Upper lobe of right lung (tissue), 1 donor: ENCODE measurements around the gene KIAA1586. TPM values are rescaled to one million over a fixed set of nuclear protein-coding genes. Genes with fewer than 3 reads are reported as not detected.
A peak's percentile ranks its signal among the peaks of the same experiment; 100 is the strongest.
"Not testable (repeated sequence)": the region's sequence is repeated elsewhere in the genome, so short reads cannot be mapped to it uniquely, and the experiment has no call there.

Experiments
- ATAC-seq: fragments of 200-7000 bp; cut with Tn5 transposase; one replicate; pipeline ENCODE4 v1.9.1; 2020; ENCODE audit warnings: mild to moderate bottlenecking, moderate library complexity
- DNase-seq: peaks from one replicate; pipeline ENCODE4 v3.0.0-alpha.2; 2020
- H3K27ac ChIP-seq: fragments of 200-600 bp; one replicate; pipeline ENCODE4 v1.8.0; 2022
- H3K27me3 ChIP-seq: fragments of 200-600 bp; one replicate; pipeline ENCODE4 v1.8.0; 2022; ENCODE audit warnings: mild to moderate bottlenecking
- H3K36me3 ChIP-seq: fragments of 200-600 bp; one replicate; pipeline ENCODE4 v1.8.0; 2022
- H3K4me1 ChIP-seq: fragments of 200-600 bp; one replicate; pipeline ENCODE4 v1.8.0; 2022
- H3K4me3 ChIP-seq: fragments of 200-600 bp; one replicate; pipeline ENCODE4 v1.8.0; 2022; ENCODE audit warnings: mild to moderate bottlenecking
- H3K9me3 ChIP-seq: fragments of 200-600 bp; one replicate; pipeline ENCODE4 v1.8.0; 2022
- intact Hi-C: fragments of 100-400 bp; cut with DNase I; formaldehyde crosslinking; loops from one replicate; pipeline ENCODE4 v1.11.0; 2022
- long read RNA-seq: library from polyadenylated mRNA; unstranded; transcript quantifications from one replicate; pipeline ENCODE4 v2.0.0, GENCODE V29; 2021
- total RNA-seq: library from RNA; stranded (reverse); fragmentation: NEBNext Ultra II Directional; extraction: Animal tissue kit (Norgen Biotek cat#: 25700); gene quantifications from one replicate; pipeline ENCODE4 v1.2.1, GENCODE V29; 2021
- TF ChIP-seq, protein P1 (sequence below): fragments of 200-600 bp; IDR thresholded peaks from one replicate; pipeline ENCODE4 v1.8.0; 2022; ENCODE audit warnings: antibody characterized with exemption
- donor health status: DM: no; HTN: yes; CAD: no; lungs with severe emphysema.

Gene KIAA1586, protein sequence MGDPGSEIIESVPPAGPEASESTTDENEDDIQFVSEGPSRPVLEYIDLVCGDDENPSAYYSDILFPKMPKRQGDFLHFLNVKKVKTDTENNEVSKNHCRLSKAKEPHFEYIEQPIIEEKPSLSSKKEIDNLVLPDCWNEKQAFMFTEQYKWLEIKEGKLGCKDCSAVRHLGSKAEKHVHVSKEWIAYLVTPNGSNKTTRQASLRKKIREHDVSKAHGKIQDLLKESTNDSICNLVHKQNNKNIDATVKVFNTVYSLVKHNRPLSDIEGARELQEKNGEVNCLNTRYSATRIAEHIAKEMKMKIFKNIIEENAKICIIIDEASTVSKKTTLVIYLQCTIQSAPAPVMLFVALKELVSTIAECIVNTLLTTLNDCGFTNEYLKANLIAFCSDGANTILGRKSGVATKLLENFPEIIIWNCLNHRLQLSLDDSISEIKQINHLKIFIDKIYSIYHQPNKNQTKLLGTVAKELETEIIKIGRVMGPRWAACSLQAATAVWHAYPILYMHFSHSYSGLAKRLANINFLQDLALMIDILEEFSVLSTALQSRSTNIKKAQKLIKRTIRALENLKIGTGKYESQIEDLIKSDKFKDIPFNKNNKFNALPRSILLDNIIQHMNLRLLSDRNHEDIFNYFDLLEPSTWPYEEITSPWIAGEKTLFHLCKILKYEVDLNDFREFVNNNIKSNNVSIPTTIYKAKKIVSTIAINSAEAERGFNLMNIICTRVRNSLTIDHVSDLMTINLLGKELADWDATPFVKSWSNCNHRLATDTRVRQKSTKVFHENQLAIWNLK
- 12.9 TPM for total RNA-seq
- long read RNA-seq, transcript KIAA1586-201 (4 exons, 2,933 nt) = major isoform, 13 of 20 reads
- long read RNA-seq, partial matches to known transcripts = 1 of 20 reads
- long read RNA-seq, other reads (novel, unspliced or antisense) = 5 of 20 reads

DNA sequence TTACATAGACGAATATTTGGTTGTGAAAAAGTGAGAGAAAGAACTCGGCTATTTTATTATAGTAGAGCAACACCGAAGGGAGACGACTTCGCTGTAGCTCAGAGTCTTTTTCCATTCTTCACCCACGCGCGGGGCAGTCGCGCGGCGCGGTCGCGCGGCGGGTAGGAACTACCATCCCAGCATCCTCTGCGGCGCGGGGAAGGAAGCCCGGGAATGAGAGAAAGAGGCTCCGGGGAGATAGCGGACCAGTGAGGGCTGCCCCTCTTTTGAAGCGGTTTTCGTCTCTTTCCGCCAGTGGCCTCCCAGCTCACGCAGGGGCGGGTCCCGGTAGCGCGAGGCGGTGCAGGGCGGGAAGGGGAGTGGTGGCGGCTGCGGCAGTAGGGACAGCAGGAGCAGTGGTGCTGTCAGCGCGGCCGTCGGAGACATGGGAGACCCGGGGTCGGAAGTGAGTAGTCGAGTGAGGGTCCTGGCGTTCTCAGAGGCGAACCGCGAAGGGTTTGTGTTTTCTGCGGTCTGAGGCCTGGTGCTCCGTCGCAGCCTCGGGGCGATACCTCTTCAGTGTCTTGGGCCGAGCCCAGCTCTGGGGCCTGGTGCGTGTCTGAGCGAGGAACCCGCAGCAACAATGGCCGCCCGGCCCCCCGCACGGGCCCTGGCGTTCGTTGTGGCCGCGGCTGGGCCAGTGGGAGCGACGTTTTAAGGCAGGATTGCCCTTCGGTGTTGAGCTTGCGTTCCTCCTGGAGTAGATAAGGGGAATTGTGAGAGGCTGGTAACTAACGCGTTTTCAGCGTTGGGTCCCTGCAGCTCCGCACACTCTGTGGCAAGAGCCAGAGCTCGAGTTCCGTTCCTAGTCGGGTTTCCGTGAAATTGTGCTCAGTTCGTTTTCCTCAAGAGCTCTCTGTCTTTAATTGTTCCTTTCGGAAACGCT lies at the start of gene KIAA1586:
Gene KIAA1586, plus strand, starts transcription at position 362 of the 925 bp plus-strand sequence. Its CDS starts 63 bp downstream, at position 425.
- DNase-seq (peak; percentile 94), ATAC-seq (peak; percentile 99)
- Histone ChIP-seq H3K36me3 (peaks cover 12% of the 10 kb centered on the region), H3K27ac (peak within 1 kb of the TSS; percentile 55), H3K4me3 (peak within 1 kb of the TSS; percentile 64)
- H3K4me1 ChIP-seq, intact Hi-C loops, H3K9me3 ChIP-seq, H3K27me3 ChIP-seq: not testable (repeated sequence)

DNA sequence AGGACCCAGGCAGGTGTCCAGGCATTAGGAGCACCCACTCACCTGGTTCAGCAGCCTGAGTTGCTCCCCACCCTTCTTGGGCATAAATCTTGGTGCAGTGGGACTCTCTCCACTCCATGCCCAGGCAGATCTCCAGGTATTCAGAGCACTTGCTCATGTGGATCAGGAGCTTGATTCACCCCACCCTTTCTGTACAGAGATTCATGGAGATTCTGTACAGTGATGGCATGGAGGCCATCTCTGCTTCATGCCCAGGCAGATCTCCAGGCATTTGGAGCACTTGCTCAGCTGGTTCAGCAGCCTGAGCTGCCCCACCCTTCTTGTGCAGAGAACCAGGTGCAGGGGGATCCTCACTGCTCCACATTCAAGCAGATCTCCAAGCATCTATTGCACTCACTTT lies 47.4 kb upstream of the KIAA1586 start:
- Histone ChIP-seq H3K36me3 (no peaks in the 10 kb centered on the region), H3K4me3 (no peak overlapping the region), H3K9me3 (no peaks in the 10 kb centered on the region), H3K4me1 (no peaks in the 10 kb centered on the region), H3K27me3 (no peaks in the 10 kb centered on the region), H3K27ac (no peak overlapping the region)
- TF ChIP-seq, protein P1, sequence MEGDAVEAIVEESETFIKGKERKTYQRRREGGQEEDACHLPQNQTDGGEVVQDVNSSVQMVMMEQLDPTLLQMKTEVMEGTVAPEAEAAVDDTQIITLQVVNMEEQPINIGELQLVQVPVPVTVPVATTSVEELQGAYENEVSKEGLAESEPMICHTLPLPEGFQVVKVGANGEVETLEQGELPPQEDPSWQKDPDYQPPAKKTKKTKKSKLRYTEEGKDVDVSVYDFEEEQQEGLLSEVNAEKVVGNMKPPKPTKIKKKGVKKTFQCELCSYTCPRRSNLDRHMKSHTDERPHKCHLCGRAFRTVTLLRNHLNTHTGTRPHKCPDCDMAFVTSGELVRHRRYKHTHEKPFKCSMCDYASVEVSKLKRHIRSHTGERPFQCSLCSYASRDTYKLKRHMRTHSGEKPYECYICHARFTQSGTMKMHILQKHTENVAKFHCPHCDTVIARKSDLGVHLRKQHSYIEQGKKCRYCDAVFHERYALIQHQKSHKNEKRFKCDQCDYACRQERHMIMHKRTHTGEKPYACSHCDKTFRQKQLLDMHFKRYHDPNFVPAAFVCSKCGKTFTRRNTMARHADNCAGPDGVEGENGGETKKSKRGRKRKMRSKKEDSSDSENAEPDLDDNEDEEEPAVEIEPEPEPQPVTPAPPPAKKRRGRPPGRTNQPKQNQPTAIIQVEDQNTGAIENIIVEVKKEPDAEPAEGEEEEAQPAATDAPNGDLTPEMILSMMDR = no peak
- intact Hi-C loops = no loop called here
- ATAC-seq (no peak), DNase-seq (no peak)

DNA sequence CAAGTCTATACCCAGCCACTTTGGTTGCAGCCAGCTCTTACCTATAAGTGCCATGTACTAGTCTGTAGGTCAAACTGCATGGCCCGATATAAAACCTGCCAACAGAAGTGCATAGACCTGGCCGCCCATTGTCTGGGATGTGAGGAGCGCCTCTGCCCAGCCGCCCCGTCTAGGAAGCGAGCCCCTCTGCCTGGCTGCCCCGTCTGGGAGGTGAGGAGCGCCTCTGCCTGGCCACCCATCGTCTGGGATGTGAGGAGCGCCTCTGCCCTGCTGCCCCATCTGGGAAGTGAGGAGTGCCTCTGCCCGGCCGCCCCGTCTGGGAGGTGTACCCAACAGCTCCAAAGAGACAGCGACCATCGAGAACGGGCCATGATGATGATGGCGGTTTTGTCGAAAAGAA lies 46.7 kb upstream of the KIAA1586 start:
- H3K9me3 ChIP-seq, H3K27ac ChIP-seq, DNase-seq, H3K36me3 ChIP-seq, ATAC-seq, H3K4me3 ChIP-seq, H3K27me3 ChIP-seq, H3K4me1 ChIP-seq, intact Hi-C loops: not testable (repeated sequence)

DNA sequence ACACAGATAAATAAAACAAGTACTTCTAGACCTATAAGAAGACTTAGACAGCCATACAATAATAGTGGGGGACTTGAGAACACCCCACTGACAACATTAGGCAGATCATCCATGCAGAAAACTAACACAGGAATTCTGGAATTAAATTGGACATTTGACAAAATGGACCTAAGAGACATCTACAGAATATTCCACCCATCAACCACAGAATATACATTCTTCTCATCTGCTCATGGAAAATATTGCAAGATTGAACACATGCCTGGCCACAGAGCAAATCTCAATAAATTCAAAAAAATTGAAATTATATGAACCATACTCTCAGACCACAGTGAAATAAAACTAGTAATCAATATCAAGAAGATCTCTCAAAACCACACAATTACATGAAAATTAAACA lies 44.3 kb upstream of the KIAA1586 start:
- TF ChIP-seq, protein P1 = no peak
- H3K9me3 ChIP-seq = no peaks in the 10 kb centered on the region
- H3K36me3 ChIP-seq = no peaks in the 10 kb centered on the region
- H3K4me1 ChIP-seq = no peaks in the 10 kb centered on the region
- no peaks in the 10 kb centered on the region for H3K27me3 ChIP-seq
- no peak for ATAC-seq
- H3K27ac ChIP-seq = no peak overlapping the region
- H3K4me3 ChIP-seq = no peak overlapping the region
- DNase-seq = no peak
- intact Hi-C loops = no loop called here

DNA sequence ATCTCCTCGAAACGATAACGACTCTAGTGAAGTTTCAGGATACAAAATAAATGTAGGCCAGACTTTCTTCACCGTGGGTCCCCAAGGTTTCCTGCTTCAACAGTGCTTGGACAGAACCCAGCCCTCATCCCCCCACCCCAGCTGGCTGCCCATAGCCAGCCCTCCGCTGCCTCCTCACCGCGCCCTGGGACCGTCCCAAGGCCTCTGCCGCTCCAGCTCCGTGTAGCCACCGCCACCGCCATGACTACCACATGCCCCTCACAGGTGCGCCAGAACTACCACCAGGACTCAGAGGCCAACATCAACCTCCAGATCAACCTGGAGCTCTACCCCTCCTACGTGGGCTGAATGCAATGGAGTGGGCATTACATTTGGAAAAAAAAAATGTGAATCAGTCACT lies 42.2 kb upstream of the KIAA1586 start:
- no peaks in the 10 kb centered on the region for H3K27me3 ChIP-seq
- H3K4me3 ChIP-seq = no peak overlapping the region
- DNase-seq (no peak), ATAC-seq (peak; percentile 26)
- H3K36me3 ChIP-seq = no peaks in the 10 kb centered on the region
- TF ChIP-seq, protein P1 = no peak
- H3K27ac ChIP-seq = no peak overlapping the region
- intact Hi-C loops = no loop called here
- no peaks in the 10 kb centered on the region for H3K4me1 ChIP-seq
- H3K9me3 ChIP-seq = no peaks in the 10 kb centered on the region

DNA sequence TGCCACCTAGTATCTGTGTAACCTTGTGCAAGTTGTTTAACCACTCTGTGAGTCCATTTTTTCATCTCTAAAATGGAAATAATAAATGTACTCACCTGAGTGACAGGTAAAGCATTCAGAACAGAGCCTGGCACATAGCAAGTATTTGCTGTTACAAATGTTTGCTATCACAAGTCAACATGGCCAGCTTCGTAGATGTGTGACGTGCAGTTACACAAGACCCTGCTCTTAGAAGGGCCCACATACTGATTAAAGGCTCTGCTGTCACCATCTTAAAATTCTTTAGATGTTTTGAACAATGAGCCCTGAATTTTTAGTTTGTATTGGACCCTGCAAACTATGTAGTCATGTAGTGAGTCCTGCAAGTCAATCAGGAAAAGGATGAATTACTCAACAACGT lies 40.4 kb upstream of the KIAA1586 start:
- H3K36me3 ChIP-seq = no peaks in the 10 kb centered on the region
- no peaks in the 10 kb centered on the region for H3K9me3 ChIP-seq
- ATAC-seq = no peak
- no peak for DNase-seq
- no peak overlapping the region for H3K27ac ChIP-seq
- TF ChIP-seq, protein P1 = no peak
- H3K4me1 ChIP-seq = no peaks in the 10 kb centered on the region
- peaks cover 3% of the 10 kb centered on the region for H3K27me3 ChIP-seq
- no peak overlapping the region for H3K4me3 ChIP-seq
- intact Hi-C loops = no loop called here

DNA sequence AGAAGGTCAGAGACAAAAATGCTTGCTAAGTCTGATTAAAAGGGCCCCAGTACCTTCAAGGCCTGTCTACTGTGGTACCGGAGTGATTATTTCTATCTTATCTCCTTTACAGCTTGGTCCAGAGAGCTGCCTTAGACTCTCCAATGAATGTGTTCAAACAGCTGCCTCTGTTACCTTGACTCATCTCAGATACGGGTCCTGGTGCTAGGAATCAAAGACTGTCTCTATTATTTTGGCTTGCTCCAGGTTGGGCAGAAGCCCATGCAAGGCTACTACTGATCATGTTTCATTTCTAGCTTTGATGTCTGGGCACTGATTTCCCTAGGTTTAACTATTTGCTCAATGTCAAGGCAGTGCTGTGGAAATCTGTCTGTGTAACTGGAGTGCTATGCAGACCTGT lies 38.4 kb upstream of the KIAA1586 start:
- H3K36me3 ChIP-seq, H3K27ac ChIP-seq, intact Hi-C loops, ATAC-seq, H3K9me3 ChIP-seq, DNase-seq, H3K4me1 ChIP-seq, H3K4me3 ChIP-seq, H3K27me3 ChIP-seq: not testable (repeated sequence)
